ENCODE data around the gene RPP38. TPM values are rescaled to one million over a fixed set of nuclear protein-coding genes. Genes with fewer than 3 reads are reported as not detected.

RPP38 gene, protein sequence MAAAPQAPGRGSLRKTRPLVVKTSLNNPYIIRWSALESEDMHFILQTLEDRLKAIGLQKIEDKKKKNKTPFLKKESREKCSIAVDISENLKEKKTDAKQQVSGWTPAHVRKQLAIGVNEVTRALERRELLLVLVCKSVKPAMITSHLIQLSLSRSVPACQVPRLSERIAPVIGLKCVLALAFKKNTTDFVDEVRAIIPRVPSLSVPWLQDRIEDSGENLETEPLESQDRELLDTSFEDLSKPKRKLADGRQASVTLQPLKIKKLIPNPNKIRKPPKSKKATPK
- total RNA-seq (10 to 100 TPM; 12.5 to 19.7 (median 15.6) TPM), polyA plus RNA-seq (10 to 100 TPM; 22.3 to 24.9 (median 24.2) TPM)
- long read RNA-seq, donor 1, transcript RPP38-203 (2 exons, 1,030 nt) = major isoform, 6 of 10 reads
- long read RNA-seq, donor 1, partial matches to known transcripts = 0 of 10 reads
- long read RNA-seq, donor 1, other reads (novel, unspliced or antisense) = 0 of 10 reads
- long read RNA-seq, donor 2, transcript RPP38-203 (2 exons, 1,030 nt) = major isoform, 5 of 12 reads
- long read RNA-seq, donor 2, partial matches to known transcripts = 0 of 12 reads
- long read RNA-seq, donor 2, other reads (novel, unspliced or antisense) = 0 of 12 reads

DNA sequence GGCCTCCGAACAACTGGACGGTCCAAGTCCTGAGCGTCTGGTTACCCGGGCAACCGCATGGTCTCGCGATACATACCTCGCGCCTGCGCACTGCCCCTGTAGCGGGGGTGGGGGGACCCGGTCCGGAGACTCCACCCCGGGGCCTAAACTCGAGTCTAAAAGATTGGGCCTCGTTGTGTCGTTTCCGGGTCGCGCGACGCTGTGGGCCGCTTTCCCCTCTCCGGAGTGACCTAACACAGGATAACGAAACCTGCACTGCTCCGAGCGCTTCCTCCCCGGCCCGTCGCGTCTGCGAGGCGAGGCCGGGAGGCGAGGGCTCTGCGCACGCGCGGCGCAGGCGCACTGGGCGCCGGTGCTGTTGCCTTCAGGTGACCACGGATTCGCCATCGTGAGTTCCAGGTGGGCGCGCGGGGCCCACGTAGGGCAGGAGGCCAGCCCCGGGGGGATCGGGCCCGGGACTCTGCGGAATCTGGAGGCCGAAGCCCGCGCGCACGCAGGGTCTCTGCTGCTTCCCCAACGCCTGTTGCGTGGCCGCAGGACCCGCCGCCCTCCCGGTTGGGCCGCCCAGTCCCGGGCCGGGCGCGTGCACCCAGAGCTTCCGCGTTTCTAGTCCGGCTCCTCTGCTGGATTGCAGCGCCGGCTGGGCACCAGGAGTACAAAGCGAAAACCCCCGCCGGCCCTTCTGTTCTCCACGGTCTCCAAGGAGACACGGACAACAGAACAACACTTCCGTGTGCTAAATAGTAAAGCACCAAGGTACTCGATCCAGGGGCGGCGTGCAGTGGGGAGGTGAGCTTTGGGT lies at the start of gene RPP38:
Gene RPP38 (plus strand): TSS at position 345 of the 802 bp plus-strand sequence. CDS start 5,960 bp downstream, outside the sequence.
- Histone ChIP-seq H3K4me1 (peaks cover 16 to 52% (median 38%) of the 10 kb centered on the region in 6 donors), H3K27ac (peak within 1 kb of the TSS; percentile 93 to 98 (median 96)), H3K4me3 (peak within 1 kb of the TSS; percentile 85 to 98 (median 94)), H3K9me3 (no peaks in the 10 kb centered on the region), H3K27me3 (replicated peaks in 1 of 7) (no peaks in the 10 kb centered on the region), H3K36me3 (peaks cover 0 to 27% (median 11%) of the 10 kb centered on the region in 6 donors)
- DNase-seq = peak; percentile 98
- intact Hi-C loops (cut with DNase I; ENCODE audit: low total_unique reads) = loop anchor here (10.0 kb wide), 1 partner anchor 142 kb away; the partner anchor contains the start of genes DCLRE1C and MEIG1
- 0% methylated on average over 31 to 84 of the region's 84 CpGs for WGBS, 5 donors
- peak in 1 of 3 donors; percentile 54 for TF ChIP-seq POLR2A (IDR thresholded peaks at IDR 0.05)
- TF ChIP-seq POLR2AphosphoS5 (IDR thresholded peaks at IDR 0.05) = peak; percentile 93 to 95 (median 94)
- TF ChIP-seq, protein P1, sequence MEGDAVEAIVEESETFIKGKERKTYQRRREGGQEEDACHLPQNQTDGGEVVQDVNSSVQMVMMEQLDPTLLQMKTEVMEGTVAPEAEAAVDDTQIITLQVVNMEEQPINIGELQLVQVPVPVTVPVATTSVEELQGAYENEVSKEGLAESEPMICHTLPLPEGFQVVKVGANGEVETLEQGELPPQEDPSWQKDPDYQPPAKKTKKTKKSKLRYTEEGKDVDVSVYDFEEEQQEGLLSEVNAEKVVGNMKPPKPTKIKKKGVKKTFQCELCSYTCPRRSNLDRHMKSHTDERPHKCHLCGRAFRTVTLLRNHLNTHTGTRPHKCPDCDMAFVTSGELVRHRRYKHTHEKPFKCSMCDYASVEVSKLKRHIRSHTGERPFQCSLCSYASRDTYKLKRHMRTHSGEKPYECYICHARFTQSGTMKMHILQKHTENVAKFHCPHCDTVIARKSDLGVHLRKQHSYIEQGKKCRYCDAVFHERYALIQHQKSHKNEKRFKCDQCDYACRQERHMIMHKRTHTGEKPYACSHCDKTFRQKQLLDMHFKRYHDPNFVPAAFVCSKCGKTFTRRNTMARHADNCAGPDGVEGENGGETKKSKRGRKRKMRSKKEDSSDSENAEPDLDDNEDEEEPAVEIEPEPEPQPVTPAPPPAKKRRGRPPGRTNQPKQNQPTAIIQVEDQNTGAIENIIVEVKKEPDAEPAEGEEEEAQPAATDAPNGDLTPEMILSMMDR (IDR thresholded peaks at IDR 0.05 in 8 of 11, conservative IDR thresholded peaks at IDR 0.05 in 3 of 11) = peak in 1 of 11 experiments; percentile 28

DNA sequence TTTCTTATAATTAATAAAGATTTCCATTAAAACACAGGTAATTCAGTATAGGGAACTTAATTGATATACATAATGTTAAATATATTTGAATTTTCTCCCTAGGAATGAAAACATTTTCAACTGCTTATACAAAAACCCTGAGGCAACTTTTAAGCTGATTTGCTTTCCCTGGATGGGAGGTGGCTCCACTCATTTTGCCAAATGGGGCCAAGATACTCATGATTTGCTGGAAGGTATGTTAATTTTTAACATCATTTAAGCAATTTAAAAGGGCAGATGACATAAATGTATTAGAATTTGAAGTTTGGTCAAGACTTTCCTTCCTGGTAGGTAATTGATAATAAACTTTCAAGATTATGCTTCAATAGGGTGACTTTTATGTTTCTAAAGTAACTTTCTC lies 47.6 kb upstream of the RPP38 start:
- Histone ChIP-seq H3K27ac (no peak overlapping the region), H3K36me3 (peaks cover 0 to 5% (median 0%) of the 10 kb centered on the region in 6 donors), H3K4me1 (no peaks in the 10 kb centered on the region), H3K27me3 (replicated peaks in 1 of 7) (no peaks in the 10 kb centered on the region), H3K4me3 (no peak overlapping the region), H3K9me3 (no peaks in the 10 kb centered on the region)
- intact Hi-C loops (cut with DNase I; ENCODE audit: low total_unique reads) = no loop called here
- TF ChIP-seq POLR2AphosphoS5 (IDR thresholded peaks at IDR 0.05) (no peak), POLR2A (IDR thresholded peaks at IDR 0.05) (no peak)
- TF ChIP-seq, protein P1 (IDR thresholded peaks at IDR 0.05 in 8 of 11, conservative IDR thresholded peaks at IDR 0.05 in 3 of 11) = no peak
- no peak for DNase-seq

DNA sequence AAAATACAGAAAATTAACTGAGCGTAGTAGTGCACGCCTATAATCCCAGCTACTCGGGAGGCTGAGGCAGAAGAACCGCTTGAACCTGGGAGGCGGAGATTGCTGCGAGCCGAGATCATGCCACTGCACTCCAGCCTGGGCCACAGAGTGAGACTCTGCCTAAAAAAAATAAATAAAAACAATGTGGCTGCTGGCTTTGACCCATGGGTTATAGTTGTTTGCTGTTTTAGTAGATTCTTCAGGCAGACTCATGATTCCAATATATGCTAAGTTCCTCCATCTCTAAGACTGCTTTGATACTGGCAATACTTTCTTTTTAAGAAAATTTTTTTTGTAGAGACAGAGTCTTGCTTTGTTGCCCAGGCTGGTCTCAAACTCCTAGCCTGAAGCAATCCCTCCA lies 45.0 kb upstream of the RPP38 start:
- Histone ChIP-seq H3K9me3 (no peaks in the 10 kb centered on the region), H3K27ac (no peak overlapping the region), H3K27me3 (replicated peaks in 1 of 7) (peaks cover 0 to 4% (median 0%) of the 10 kb centered on the region in 7 donors), H3K36me3 (peaks cover 0 to 5% (median 0%) of the 10 kb centered on the region in 6 donors), H3K4me1 (no peaks in the 10 kb centered on the region), H3K4me3 (no peak overlapping the region)
- DNase-seq = no peak
- intact Hi-C loops (cut with DNase I; ENCODE audit: low total_unique reads) = no loop called here
- TF ChIP-seq POLR2AphosphoS5 (IDR thresholded peaks at IDR 0.05) (no peak), POLR2A (IDR thresholded peaks at IDR 0.05) (no peak)
- WGBS, 5 donors = 91 to 97% (median 94%) methylated on average over 7 of the region's 7 CpGs

DNA sequence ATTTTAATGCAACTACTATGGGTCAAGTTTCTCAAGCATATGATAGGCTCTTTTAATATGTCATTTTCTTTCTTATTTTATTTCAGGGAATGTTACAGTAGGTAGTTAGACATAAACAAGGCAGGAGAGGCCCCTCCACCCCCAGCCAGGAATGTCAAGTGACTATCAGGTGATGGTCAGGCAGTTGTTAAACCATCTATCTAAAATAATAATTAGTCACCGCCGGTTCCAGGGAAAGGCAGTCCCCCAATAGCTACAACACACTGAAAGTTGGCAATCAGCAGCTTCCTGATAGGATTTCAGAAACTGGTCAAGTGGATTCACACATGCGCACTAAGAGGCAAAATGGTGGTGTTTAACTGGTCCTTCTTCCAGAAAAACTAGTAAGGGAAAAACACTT lies 44.1 kb upstream of the RPP38 start:
- intact Hi-C loops (cut with DNase I; ENCODE audit: low total_unique reads) = no loop called here
- no peak for TF ChIP-seq POLR2AphosphoS5 (IDR thresholded peaks at IDR 0.05)
- TF ChIP-seq, protein P1 (IDR thresholded peaks at IDR 0.05 in 8 of 11, conservative IDR thresholded peaks at IDR 0.05 in 3 of 11) = no peak
- TF ChIP-seq POLR2A (IDR thresholded peaks at IDR 0.05) = no peak
- no peaks in the 10 kb centered on the region for H3K9me3 ChIP-seq
- H3K36me3 ChIP-seq = peaks cover 0 to 5% (median 0%) of the 10 kb centered on the region in 6 donors
- H3K27ac ChIP-seq = no peak overlapping the region
- no peak for DNase-seq
- WGBS, 5 donors = 81 to 95% (median 89%) methylated on average over 3 of the region's 3 CpGs
- H3K4me3 ChIP-seq = no peak overlapping the region
- peaks cover 0 to 10% (median 0%) of the 10 kb centered on the region in 7 donors for H3K27me3 ChIP-seq (replicated peaks in 1 of 7)
- H3K4me1 ChIP-seq = no peaks in the 10 kb centered on the region
